SK-N-SH (cell line): ENCODE results near the gene CCDC81.

Experiments used
- CTCF ChIP-seq: fragments of 200-600 bp; sonication (generic); IDR thresholded peaks from 2 replicates; pipeline ENCODE4 v1.6.1; 2017; ENCODE audit warnings: antibody characterized with exemption, mild to moderate bottlenecking, moderate library complexity
- ELF1 ChIP-seq: IDR thresholded peaks from 2 replicates; pipeline ENCODE4 v1.4.0; 2012
- EP300 ChIP-seq, 2 experiments: IDR thresholded peaks; 2 replicates each; pipeline versions ENCODE4 v1.4.0 to v1.6.1; 2012; ENCODE audit warnings: borderline replicate concordance in 1 of 2, low read depth in 1 of 2, low read length in 1 of 2
- FOXM1 ChIP-seq: IDR thresholded peaks from 2 replicates; pipeline ENCODE4 v1.4.0; 2012; ENCODE audit warnings: low read depth, mild to moderate bottlenecking
- JUND ChIP-seq: IDR thresholded peaks from 2 replicates; pipeline ENCODE4 v1.4.0; 2012
- MEF2A ChIP-seq: IDR thresholded peaks from 2 replicates; pipeline ENCODE4 v1.4.0; 2012; ENCODE audit warnings: low read depth, borderline replicate concordance
- POLR2AphosphoS5 ChIP-seq: IDR thresholded peaks from 2 replicates; pipeline ENCODE4 v1.6.1; 2012; ENCODE audit warnings: low read depth, low read length
- RAD21 ChIP-seq: IDR thresholded peaks from 2 replicates; pipeline ENCODE4 v1.6.1; 2012; ENCODE audit warnings: mild to moderate bottlenecking, low read length
- REST ChIP-seq: IDR thresholded peaks from 2 replicates; pipeline ENCODE4 v1.6.1; 2012; ENCODE audit warnings: mild to moderate bottlenecking, low read depth, low read length, moderate library complexity
- TAF1 ChIP-seq: IDR thresholded peaks from 2 replicates; pipeline ENCODE4 v1.6.1; 2012; ENCODE audit warnings: low read depth, mild to moderate bottlenecking, low read length, moderate library complexity, borderline replicate concordance
- TCF12 ChIP-seq: IDR thresholded peaks from 2 replicates; pipeline ENCODE4 v1.4.0; 2012
- USF1 ChIP-seq: IDR thresholded peaks from 2 replicates; pipeline ENCODE4 v1.4.0; 2012; ENCODE audit warnings: low read depth, borderline replicate concordance
- ZBTB33 ChIP-seq: IDR thresholded peaks from 2 replicates; pipeline ENCODE4 v1.4.0; 2012; ENCODE audit warnings: low read depth, borderline replicate concordance

- TF ChIP-seq REST (no peak), FOXM1 (no peak), CTCF (no peak), RAD21 (no peak), USF1 (no peak), ZBTB33 (no peak), EP300 (IDR thresholded peaks at IDR 0.05; ENCODE audit: borderline replicate concordance in 1 of 2, low read depth in 1 of 2, low read length in 1 of 2) (no peak), MEF2A (no peak), POLR2AphosphoS5 (no peak), TAF1 (no peak), JUND (no peak), TCF12 (no peak), ELF1 (no peak)
Measured at GRCh38 chr11:86469491-86470388, 95.1 kb downstream of the CCDC81 start.
